GM12878 (cell line): Measurements from ENCODE around the gene MUC5B. TPM values are rescaled to one million over a fixed set of nuclear protein-coding genes. Genes with fewer than 3 reads are reported as not detected.

ENCODE experiments used
- ATAC-seq: fragments of 200-7000 bp; cut with Tn5 transposase; 3 replicates; pipeline ENCODE4 v1.9.1; 2020; ENCODE audit warnings: mild to moderate bottlenecking, moderate library complexity
- BruUV-seq: library from RNA; stranded (reverse); fragments of 400-500 nt; replicated peaks from 2 replicates; lab custom pipeline; 2021; lab: Mats Ljungman, UMichigan
- CTCF ChIA-PET: fragments of 300-600 bp; sonication (Branson Sonifier 250); formaldehyde crosslinking; extraction: SDS; loops from one replicate; lab custom pipeline; 2021; ENCODE audit warnings: inconsistent platforms; lab: Yijun Ruan, JAX
- POLR2A ChIA-PET: fragments of 350-600 bp; formaldehyde crosslinking; extraction: SDS; loops from one replicate; lab custom pipeline; 2021; ENCODE audit warnings: inconsistent platforms; lab: Charles Lee
- RAD21 ChIA-PET: fragments of 300-600 bp; sonication (Branson Sonifier 250); formaldehyde crosslinking; loops from one replicate; lab custom pipeline; 2023; ENCODE audit warnings: antibody characterized with exemption; ENCODE audit not compliant: unreplicated experiment; lab: Charles Lee
- SMC1A ChIA-PET: fragments of 300-600 bp; sonication (Branson Sonifier 250); formaldehyde crosslinking; loops from one replicate; lab custom pipeline; 2023; ENCODE audit not compliant: unreplicated experiment, uncharacterized antibody; lab: Charles Lee
- DNase-seq: peaks from one replicate; pipeline ENCODE4 v3.0.0-alpha.2; 2011; ENCODE audit warnings: low read depth, low spot score
- FAIRE-seq: peaks from 3 replicates; lab custom pipeline; 2011; peaks lifted over from hg19 to GRCh38; lab: Jason Lieb, UNC
- H2AFZ ChIP-seq: 2 replicates; pipeline ENCODE4 v1.6.0; 2011; ENCODE audit warnings: low read depth, low read length, control low read depth; ENCODE audit not compliant: control insufficient read depth
- H3K27ac ChIP-seq: 2 replicates; pipeline ENCODE4 v1.5.1; 2011; ENCODE audit warnings: control low read depth; ENCODE audit not compliant: control insufficient read depth, insufficient read depth
- H3K27me3 ChIP-seq, 2 experiments: replicated peaks in 1 of 2; 2 replicates each; pipeline versions ENCODE4 v1.6.0 to v1.6.1; 2011; ENCODE audit warnings: low read length in 1 of 2; ENCODE audit not compliant: control insufficient read depth in 2 of 2, insufficient read depth in 2 of 2
- H3K36me3 ChIP-seq, 2 experiments: 2 replicates each; pipeline ENCODE4 v1.5.1; 2011; ENCODE audit warnings: low read length in 1 of 2; ENCODE audit not compliant: control insufficient read depth in 2 of 2, insufficient read depth in 2 of 2
- H3K4me1 ChIP-seq: 2 replicates; pipeline ENCODE4 v1.6.1; 2011; ENCODE audit warnings: mild to moderate bottlenecking, low read length, moderate library complexity, mixed read lengths; ENCODE audit not compliant: control insufficient read depth, insufficient read depth
- H3K4me2 ChIP-seq: 2 replicates; pipeline ENCODE4 v1.6.0; 2011; ENCODE audit warnings: control low read depth; ENCODE audit not compliant: control insufficient read depth, insufficient read depth
- H3K4me3 ChIP-seq: fragments of 200-600 bp; sonication (generic); 2 replicates; pipeline ENCODE4 v1.5.1; 2016
- H3K79me2 ChIP-seq: 2 replicates; pipeline ENCODE4 v1.6.0; 2011; ENCODE audit warnings: low read length; ENCODE audit not compliant: control insufficient read depth, insufficient read depth
- H3K9ac ChIP-seq: 2 replicates; pipeline ENCODE4 v1.8.0; 2011; ENCODE audit warnings: low read length, control low read depth, mixed read lengths; ENCODE audit not compliant: control insufficient read depth, insufficient read depth
- H3K9me3 ChIP-seq: replicated peaks from 3 replicates; pipeline ENCODE4 v1.5.1; 2011; ENCODE audit warnings: mild to moderate bottlenecking, low read length; ENCODE audit not compliant: control insufficient read depth, insufficient read depth
- H4K20me1 ChIP-seq: 2 replicates; pipeline ENCODE4 v1.6.0; 2011; ENCODE audit not compliant: control insufficient read depth, insufficient read depth
- CBX3 ChIP-seq: fragments of 200-600 bp; sonication (generic); IDR thresholded peaks from 2 replicates; pipeline ENCODE4 v1.6.1; 2016; ENCODE audit warnings: low read depth, borderline replicate concordance
- CREM ChIP-seq: IDR thresholded peaks from 2 replicates; pipeline ENCODE4 v1.6.1; 2014; ENCODE audit warnings: antibody characterized with exemption, low read depth
- ESRRA ChIP-seq: IDR thresholded peaks from 2 replicates; pipeline ENCODE4 v1.6.1; 2012; ENCODE audit warnings: mild to moderate bottlenecking, low read length, improper control_type of control experiment
- MTA3 ChIP-seq: IDR thresholded peaks from 2 replicates; pipeline ENCODE4 v1.6.1; 2012; ENCODE audit warnings: low read length, inconsistent platforms, borderline replicate concordance
- MYC ChIP-seq: IDR thresholded peaks from 2 replicates; pipeline ENCODE4 v1.6.1; 2011; ENCODE audit warnings: mild to moderate bottlenecking, low read length, moderate library complexity, inconsistent platforms; ENCODE audit not compliant: insufficient read depth, insufficient replicate concordance, insufficient read length, severe bottlenecking
- PAX5 ChIP-seq: IDR thresholded peaks from 2 replicates; pipeline ENCODE4 v1.6.1; 2011; ENCODE audit warnings: low read depth, low read length, borderline replicate concordance
- POU2F2 ChIP-seq: IDR thresholded peaks from 3 replicates; pipeline ENCODE4 v1.6.1; 2011; ENCODE audit warnings: low read depth, mild to moderate bottlenecking, low read length, borderline replicate concordance
- SPI1 ChIP-seq: IDR thresholded peaks from 2 replicates; pipeline ENCODE4 v1.6.1; 2011; ENCODE audit warnings: low read depth, mild to moderate bottlenecking, low read length, moderate library complexity, borderline replicate concordance; ENCODE audit not compliant: insufficient read depth
- YY1 ChIP-seq: IDR thresholded peaks from 2 replicates; pipeline ENCODE4 v1.6.1; 2011; ENCODE audit warnings: low read depth, mild to moderate bottlenecking, low read length
- ZBTB33 ChIP-seq: fragments of 450-650 bp; IDR thresholded peaks from 2 replicates; pipeline ENCODE4 v1.6.1; 2017; ENCODE audit warnings: mild to moderate bottlenecking
- ZNF384 ChIP-seq: IDR thresholded peaks from 2 replicates; pipeline ENCODE4 v1.6.1; 2012; ENCODE audit warnings: low read depth, mild to moderate bottlenecking, low read length, improper control_type of control experiment, borderline replicate concordance
- WGBS: methylation state at CpG from one replicate; pipeline ENCODE4 v1.1.6; 2016; ENCODE audit warnings: low lambda C conversion rate; ENCODE audit not compliant: insufficient replicate concordance, insufficient coverage; ENCODE audit errors: missing lambda C conversion rate; 5-methylcytosine and 5-hydroxymethylcytosine counted together
- in situ Hi-C: fragments of 300-500 bp; cut with MboI; formaldehyde crosslinking; loops from 9 replicates; pipeline ENCODE4 v1.14.3; 2018; ENCODE audit warnings: mixed read lengths
- intact Hi-C: fragments of 100-400 bp; cut with micrococcal nuclease; formaldehyde crosslinking; loops from one replicate; pipeline ENCODE4 v1.14.2; 2022; ENCODE audit not compliant: unreplicated experiment
- polyA plus RNA-seq, 11 experiments: library from polyadenylated mRNA; depleted of rRNA in 4 of 11; unstranded in 6 of 11; stranded (reverse) in 5 of 11; fragments of >200 nt; fragmentation: Nextera tagmentation in 4 of 11; fragmentation: Illumina TruSeq in 1 of 11; extraction: Ambion mirVana in 4 of 11; extraction: Trizol in 1 of 11; gene quantifications; 1 replicate in 1 of 11; 2 replicates in 10 of 11; pipeline versions ENCODE4 v1.2.1 to v1.2.3, GENCODE V29; 2011 to 2016; ENCODE audit warnings: inconsistent platforms in 2 of 11, missing spikeins in 2 of 11, low read depth in 1 of 11
- total RNA-seq, 4 experiments: library from RNA; depleted of rRNA in 3 of 4; stranded (reverse); fragments of >200 nt in 3 of 4; fragmentation: Illumina TruSeq in 1 of 4; extraction: Trizol in 1 of 4; gene quantifications; 2 replicates each; pipeline versions ENCODE4 v1.2.1 to v1.2.3, GENCODE V29; 2013 to 2021
- TF ChIP-seq, protein P1 (sequence below): fragments of 450-650 bp; conservative IDR thresholded peaks from 2 replicates; pipeline ENCODE4 v1.6.1; 2017; ENCODE audit warnings: mild to moderate bottlenecking, moderate library complexity

The MUC5B gene
- total and polyA plus RNA-seq, 10 of the 15 experiments (the other 5 are each of a cell fraction or from before 2014, with no cell fraction given): 1.5 TPM; not detected in 9

DNA sequence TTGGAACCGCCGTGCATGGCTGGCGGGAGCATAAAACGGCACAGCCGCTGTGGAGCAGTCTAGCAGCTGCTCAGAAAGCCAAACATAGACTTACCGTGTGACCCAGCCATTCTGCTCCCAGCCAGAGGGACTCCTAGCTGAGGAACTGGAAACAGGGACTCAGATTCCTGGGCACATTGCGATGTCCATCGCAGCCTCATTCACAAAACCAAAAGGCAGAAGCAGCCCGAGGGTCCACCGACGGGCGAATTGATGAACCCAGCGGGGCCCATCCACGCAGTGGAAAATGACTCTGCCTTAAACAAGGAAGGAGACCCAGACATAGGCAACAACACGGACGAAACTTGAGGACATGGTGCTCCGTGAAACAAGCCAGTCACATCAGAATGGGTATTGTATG is 5.7 kb upstream of the MUC5B start:
- in situ Hi-C loops: no loop called here
- ChIA-PET CTCF (no interaction called here), SMC1A (interaction anchor here (1.1 kb wide), 1 partner anchor 16 kb away, joined by 3 read pairs; no protein-coding TSS in a partner anchor), RAD21 (no interaction called here), POLR2A (interaction anchor here (0.7 kb wide), 2 partner anchors 309 to 586 kb away, joined by 5 to 7 read pairs; no protein-coding TSS in a partner anchor)
- BruUV-seq: no TSS peak
- H3K27me3 ChIP-seq: no peaks in the 10 kb centered on the region
- no peaks in the 10 kb centered on the region for H3K79me2 ChIP-seq
- TF ChIP-seq MYC: no peak
- no peak for TF ChIP-seq ESRRA
- no peak for TF ChIP-seq CREM
- no peak for TF ChIP-seq CBX3
- TF ChIP-seq ZNF384: no peak
- TF ChIP-seq PAX5: no peak
- no peak for TF ChIP-seq POU2F2
- no peak for TF ChIP-seq SPI1
- TF ChIP-seq YY1: no peak
- no peak for TF ChIP-seq ZBTB33
- TF ChIP-seq, protein P1, sequence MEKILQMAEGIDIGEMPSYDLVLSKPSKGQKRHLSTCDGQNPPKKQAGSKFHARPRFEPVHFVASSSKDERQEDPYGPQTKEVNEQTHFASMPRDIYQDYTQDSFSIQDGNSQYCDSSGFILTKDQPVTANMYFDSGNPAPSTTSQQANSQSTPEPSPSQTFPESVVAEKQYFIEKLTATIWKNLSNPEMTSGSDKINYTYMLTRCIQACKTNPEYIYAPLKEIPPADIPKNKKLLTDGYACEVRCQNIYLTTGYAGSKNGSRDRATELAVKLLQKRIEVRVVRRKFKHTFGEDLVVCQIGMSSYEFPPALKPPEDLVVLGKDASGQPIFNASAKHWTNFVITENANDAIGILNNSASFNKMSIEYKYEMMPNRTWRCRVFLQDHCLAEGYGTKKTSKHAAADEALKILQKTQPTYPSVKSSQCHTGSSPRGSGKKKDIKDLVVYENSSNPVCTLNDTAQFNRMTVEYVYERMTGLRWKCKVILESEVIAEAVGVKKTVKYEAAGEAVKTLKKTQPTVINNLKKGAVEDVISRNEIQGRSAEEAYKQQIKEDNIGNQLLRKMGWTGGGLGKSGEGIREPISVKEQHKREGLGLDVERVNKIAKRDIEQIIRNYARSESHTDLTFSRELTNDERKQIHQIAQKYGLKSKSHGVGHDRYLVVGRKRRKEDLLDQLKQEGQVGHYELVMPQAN: no peak
- no peak for TF ChIP-seq MTA3
- DNase-seq: no peak
- H2AFZ ChIP-seq: no peak overlapping the region
- no peak for ATAC-seq
- H3K36me3 ChIP-seq: no peaks in the 10 kb centered on the region
- H3K27ac ChIP-seq: no peak overlapping the region
- no peak overlapping the region for H3K4me2 ChIP-seq
- no peaks in the 10 kb centered on the region; the same call in 2 of the 3 replicates for H3K9me3 ChIP-seq
- intact Hi-C loops: no loop called here
- WGBS: 75% methylated on average over 17 of the region's 17 CpGs
- H3K4me3 ChIP-seq: no peak overlapping the region
- no peaks in the 10 kb centered on the region for H4K20me1 ChIP-seq
- no peak for FAIRE-seq
- no peak overlapping the region for H3K9ac ChIP-seq
- no peaks in the 10 kb centered on the region for H3K4me1 ChIP-seq
